H1 (cell line): ENCODE data around the gene C5orf46. TPM values are rescaled to one million over a fixed set of nuclear protein-coding genes. Genes with fewer than 3 reads are reported as not detected.

Experiments used
- CTCF ChIA-PET: fragments of 300-600 bp; sonication (Branson Sonifier 250); formaldehyde crosslinking; loops from one replicate; lab custom pipeline; 2021; ENCODE audit not compliant: partially characterized antibody; lab: Charles Lee
- POLR2A ChIA-PET: fragments of 300-600 bp; sonication (Branson Sonifier 250); formaldehyde crosslinking; loops from one replicate; lab custom pipeline; 2021; ENCODE audit warnings: inconsistent platforms; ENCODE audit not compliant: partially characterized antibody; lab: Charles Lee
- DNase-seq, 2 experiments: peaks; one replicate each; pipeline versions ENCODE4 v3.0.0 to v3.0.0-alpha.2; 2010 to 2022; ENCODE audit warnings: low spot score in 2 of 2, low read depth in 1 of 2, mixed read lengths in 1 of 2
- FAIRE-seq: peaks from 2 replicates; lab custom pipeline; 2011; peaks lifted over from hg19 to GRCh38; lab: Jason Lieb, UNC
- H2AFZ ChIP-seq: 2 replicates; pipeline ENCODE4 v1.8.1; 2012; ENCODE audit warnings: low read length, inconsistent platforms
- H2AK5ac ChIP-seq: 2 replicates; pipeline ENCODE4 v1.6.1; 2013; ENCODE audit warnings: low read depth, low read length
- H2BK120ac ChIP-seq: replicated peaks from 2 replicates; pipeline ENCODE3; 2013; ENCODE audit warnings: low read depth, low read length, inconsistent platforms
- H2BK12ac ChIP-seq: 2 replicates; pipeline ENCODE4 v1.6.1; 2013; ENCODE audit warnings: low read depth, low read length
- H2BK15ac ChIP-seq: 2 replicates; pipeline ENCODE4 v1.6.1; 2013; ENCODE audit warnings: low read length
- H2BK20ac ChIP-seq: 2 replicates; pipeline ENCODE4 v1.6.1; 2013; ENCODE audit warnings: low read length
- H2BK5ac ChIP-seq: 2 replicates; pipeline ENCODE4 v1.6.1; 2013; ENCODE audit warnings: low read depth, low read length
- H3K14ac ChIP-seq: 2 replicates; pipeline ENCODE4 v1.6.1; 2013; ENCODE audit warnings: inconsistent platforms; ENCODE audit not compliant: insufficient read length
- H3K18ac ChIP-seq: 2 replicates; pipeline ENCODE4 v1.6.1; 2013; ENCODE audit warnings: low read length; ENCODE audit errors: extremely low read depth
- H3K23ac ChIP-seq: 2 replicates; pipeline ENCODE4 v1.6.1; 2013; ENCODE audit warnings: inconsistent platforms; ENCODE audit not compliant: insufficient read length
- H3K23me2 ChIP-seq: 2 replicates; pipeline ENCODE4 v1.6.1; 2013; ENCODE audit warnings: low read depth, low read length
- H3K27ac ChIP-seq: 2 replicates; pipeline ENCODE4 v1.6.1; 2011; ENCODE audit warnings: low read depth, low read length, inconsistent platforms
- H3K27me3 ChIP-seq, 4 experiments: replicated peaks in 1 of 4; 1 replicate in 1 of 4; 2 replicates in 3 of 4; pipeline versions ENCODE4 v1.6.1 to v1.8.1; 2011 to 2013; ENCODE audit warnings: low read length in 3 of 4, mild to moderate bottlenecking in 3 of 4, inconsistent platforms in 2 of 4, mixed read lengths in 2 of 4, moderate library complexity in 1 of 4; ENCODE audit not compliant: control insufficient read depth in 3 of 4, insufficient read depth in 3 of 4; ENCODE audit errors: extremely low read depth in 1 of 4
- H3K36me3 ChIP-seq, 4 experiments: 2 replicates each; pipeline versions ENCODE4 v1.6.1 to v1.8.1; 2011 to 2013; ENCODE audit warnings: mild to moderate bottlenecking in 4 of 4, low read length in 3 of 4, moderate library complexity in 2 of 4, control low read depth in 1 of 4, inconsistent platforms in 1 of 4; ENCODE audit not compliant: insufficient read depth in 4 of 4, control insufficient read depth in 2 of 4
- H3K4ac ChIP-seq: replicated peaks from 2 replicates; pipeline ENCODE3; 2013; ENCODE audit warnings: low read length, low read depth, mixed read lengths, inconsistent platforms; ENCODE audit not compliant: insufficient read length
- H3K4me1 ChIP-seq, 4 experiments: replicated peaks in 1 of 4; 1 replicate in 1 of 4; 2 replicates in 3 of 4; pipeline versions ENCODE4 v1.6.1 to v1.8.1; 2011 to 2013; ENCODE audit warnings: low read length in 3 of 4, inconsistent platforms in 2 of 4, mixed read lengths in 1 of 4; ENCODE audit not compliant: insufficient read depth in 4 of 4, control insufficient read depth in 3 of 4
- H3K4me2 ChIP-seq, 2 experiments: 2 replicates each; pipeline versions ENCODE4 v1.6.1 to v1.8.1; 2011 to 2013; ENCODE audit warnings: low read depth in 2 of 2, low read length in 2 of 2, control low read depth in 1 of 2, inconsistent platforms in 1 of 2, mild to moderate bottlenecking in 1 of 2; ENCODE audit not compliant: insufficient read depth in 1 of 2
- H3K4me3 ChIP-seq, 4 experiments: fragments of 200-600, 300-600 bp in 1 of 4; sonication (generic), shearing (Covaris generic), sonication (Bioruptor Twin) in 1 of 4; 2 replicates each; pipeline versions ENCODE4 v1.5.1 to v1.8.1; 2011 to 2016; ENCODE audit warnings: low read length in 4 of 4, low read depth in 3 of 4, control low read depth in 2 of 4, inconsistent platforms in 2 of 4, mild to moderate bottlenecking in 2 of 4, mixed read lengths in 1 of 4, moderate library complexity in 1 of 4; ENCODE audit not compliant: insufficient read depth in 2 of 4; ENCODE audit errors: extremely low read depth in 1 of 4
- H3K56ac ChIP-seq: replicated peaks from 2 replicates; pipeline ENCODE3; 2013; ENCODE audit warnings: low read depth, mild to moderate bottlenecking, mixed read lengths, low read length, inconsistent platforms; ENCODE audit not compliant: insufficient read length
- H3K79me1 ChIP-seq: 2 replicates; pipeline ENCODE4 v1.6.1; 2013; ENCODE audit warnings: low read depth, low read length, control low read depth
- H3K79me2 ChIP-seq, 2 experiments: 2 replicates each; pipeline versions ENCODE4 v1.6.1 to v1.8.1; 2012 to 2013; ENCODE audit warnings: low read length in 2 of 2, mild to moderate bottlenecking in 2 of 2, inconsistent platforms in 1 of 2; ENCODE audit not compliant: insufficient read depth in 2 of 2, control insufficient read depth in 1 of 2
- H3K9ac ChIP-seq, 4 experiments: replicated peaks in 1 of 4; 1 replicate in 1 of 4; 2 replicates in 3 of 4; pipeline versions ENCODE4 v1.6.1 to v1.8.1; 2011 to 2013; ENCODE audit warnings: low read depth in 3 of 4, low read length in 3 of 4, control low read depth in 2 of 4, mild to moderate bottlenecking in 2 of 4, moderate library complexity in 2 of 4, inconsistent platforms in 1 of 4; ENCODE audit errors: extremely low read depth in 1 of 4
- H3K9me3 ChIP-seq, 2 experiments: 2 replicates each; pipeline versions ENCODE4 v1.6.1 to v1.8.1; 2012 to 2013; ENCODE audit warnings: mild to moderate bottlenecking in 2 of 2, moderate library complexity in 2 of 2, control low read depth in 1 of 2, inconsistent platforms in 1 of 2, low read depth in 1 of 2, low read length in 1 of 2, mixed read lengths in 1 of 2; ENCODE audit not compliant: insufficient read depth in 2 of 2
- H4K20me1 ChIP-seq, 2 experiments: replicated peaks in 1 of 2; 2 replicates each; pipeline versions ENCODE3 to v1.8.1; 2011 to 2013; ENCODE audit warnings: inconsistent platforms in 2 of 2, low read length in 2 of 2, mild to moderate bottlenecking in 1 of 2; ENCODE audit not compliant: insufficient read depth in 2 of 2, control insufficient read depth in 1 of 2
- H4K5ac ChIP-seq: 2 replicates; pipeline ENCODE4 v1.6.1; 2013; ENCODE audit warnings: low read length, low read depth, mixed read lengths, inconsistent platforms; ENCODE audit not compliant: insufficient read length
- H4K8ac ChIP-seq: 2 replicates; pipeline ENCODE4 v1.8.0; 2013; ENCODE audit warnings: mild to moderate bottlenecking, moderate library complexity, low read length, inconsistent platforms; ENCODE audit not compliant: insufficient read depth; ENCODE audit errors: extremely low read depth
- H4K91ac ChIP-seq: replicated peaks from 2 replicates; pipeline ENCODE3; 2013; ENCODE audit warnings: low read length, mixed read lengths, inconsistent platforms; ENCODE audit not compliant: insufficient read length
- CHD2 ChIP-seq: IDR thresholded peaks from 2 replicates; pipeline ENCODE4 v1.6.1; 2012; ENCODE audit warnings: low read length, improper control_type of control experiment
- CREB1 ChIP-seq: IDR thresholded peaks from 2 replicates; pipeline ENCODE4 v1.6.1; 2012; ENCODE audit warnings: inconsistent platforms
- HDAC2 ChIP-seq, 2 experiments: fragments of 300-600 bp in 1 of 2; sonication (generic) in 1 of 2; IDR thresholded peaks; 2 replicates each; pipeline ENCODE4 v1.6.1; 2011 to 2012; ENCODE audit warnings: low read depth in 2 of 2, low read length in 2 of 2, mild to moderate bottlenecking in 2 of 2, moderate library complexity in 2 of 2, borderline replicate concordance in 1 of 2, inconsistent platforms in 1 of 2
- NANOG ChIP-seq: IDR thresholded peaks from 2 replicates; pipeline ENCODE4 v1.6.1; 2011; ENCODE audit warnings: low read length, low read depth, mild to moderate bottlenecking, inconsistent platforms; ENCODE audit not compliant: insufficient read depth, poor library complexity, severe bottlenecking
- POLR2A ChIP-seq, 2 experiments: IDR thresholded peaks; 1 replicate in 1 of 2; 2 replicates in 1 of 2; pipeline ENCODE4 v1.6.1; 2011; ENCODE audit warnings: low read depth in 2 of 2, low read length in 2 of 2, mild to moderate bottlenecking in 2 of 2; ENCODE audit errors: control extremely low read depth in 1 of 2
- POLR2AphosphoS5 ChIP-seq: IDR thresholded peaks from 2 replicates; pipeline ENCODE4 v1.6.1; 2011; ENCODE audit warnings: low read depth, low read length
- RAD21 ChIP-seq, 2 experiments: IDR thresholded peaks in 1 of 2; conservative IDR thresholded peaks in 1 of 2; 2 replicates each; pipeline ENCODE4 v1.6.1; 2011; ENCODE audit warnings: low read depth in 2 of 2, low read length in 2 of 2, improper control_type of control experiment in 1 of 2, inconsistent platforms in 1 of 2, mild to moderate bottlenecking in 1 of 2, moderate library complexity in 1 of 2
- RBBP5 ChIP-seq: IDR thresholded peaks from 2 replicates; pipeline ENCODE4 v1.7.1; 2012; ENCODE audit warnings: low read depth, mild to moderate bottlenecking, inconsistent platforms, low read length, moderate library complexity, borderline replicate concordance
- RXRA ChIP-seq: IDR thresholded peaks from 2 replicates; pipeline ENCODE4 v1.6.1; 2011; ENCODE audit warnings: low read depth, mild to moderate bottlenecking, low read length, moderate library complexity; ENCODE audit not compliant: insufficient read depth
- WGBS, 2 experiments: shearing (Covaris generic) in 1 of 2; methylation state at CpG; one replicate each; pipeline versions ENCODE4 v1.1.6 to v1.1.7; 2013 to 2015; ENCODE audit warnings: low lambda C conversion rate in 2 of 2, mixed read lengths in 2 of 2, inconsistent platforms in 1 of 2, low coverage in 1 of 2, missing lambda C conversion rate in 1 of 2; ENCODE audit not compliant: insufficient replicate concordance in 2 of 2, insufficient coverage in 1 of 2, insufficient read length in 1 of 2; ENCODE audit errors: extremely low coverage in 1 of 2, missing lambda C conversion rate in 1 of 2; 5-methylcytosine and 5-hydroxymethylcytosine counted together
- polyA plus RNA-seq, 7 experiments: library from polyadenylated mRNA; depleted of rRNA in 3 of 7; stranded (reverse) in 5 of 7; unstranded in 2 of 7; fragments of >200 nt in 5 of 7; fragments of 200-250 nt in 2 of 7; gene quantifications; 1 replicate in 5 of 7; 2 replicates in 1 of 7; 4 replicates in 1 of 7; pipeline versions ENCODE4 v1.2.1 to v1.2.3, GENCODE V29; 2011 to 2013; ENCODE audit warnings: missing spikeins in 2 of 7, mixed read lengths in 2 of 7
- total RNA-seq: library from RNA; stranded (reverse); fragmentation: NEBNext Ultra II Directional; extraction: Animal tissue kit (Norgen Biotek cat#: 25700); gene quantifications from 2 replicates; pipeline ENCODE4 v1.2.1, GENCODE V29; 2021

The C5orf46 gene
- total and polyA plus RNA-seq, 2 of the 8 experiments (the other 6 are each of a cell fraction or from before 2014, with no cell fraction given): not detected

- Histone ChIP-seq H3K79me1 (no peaks in the 10 kb centered on the region), H4K20me1 (peaks cover 0 to 1% of the 10 kb centered on the region in 2 experiments), H3K4ac (no peak overlapping the region), H4K5ac (no peak overlapping the region), H3K23me2 (no peaks in the 10 kb centered on the region), H3K4me1 (peaks cover 2 to 21% (median 19%) of the 10 kb centered on the region in 4 experiments; a peak in 6 of 7 replicates), H3K4me3 (no peak overlapping the region), H2AFZ (no peak overlapping the region), H2BK15ac (no peak overlapping the region), H3K27me3 (no peaks in the 10 kb centered on the region), H2BK20ac (no peak overlapping the region), H3K4me2 (peak overlapping the region in 1 of 2 experiments; percentile 36; a peak in 1 of 4 replicates), H2AK5ac (no peak overlapping the region), H2BK120ac (no peak overlapping the region), H3K27ac (no peak overlapping the region), H3K14ac (no peak overlapping the region), H3K56ac (no peak overlapping the region), H3K36me3 (peaks cover 0 to 51% (median 10%) of the 10 kb centered on the region in 4 experiments; a peak in 6 of 8 replicates), H3K23ac (no peak overlapping the region), H2BK12ac (no peak overlapping the region), H4K91ac (no peak overlapping the region), H4K8ac (no peak overlapping the region), H2BK5ac (0 out of 2 replicates have a peak overlapping the region, but pooled peaks have one; percentile 29), H3K9me3 (no peaks in the 10 kb centered on the region), H3K9ac (no peak overlapping the region), H3K18ac (no peak overlapping the region), H3K79me2 (peaks cover 0 to 29% of the 10 kb centered on the region in 2 experiments; a peak in 2 of 4 replicates)
- ChIA-PET CTCF (interaction anchor here (1.0 to 2.0 kb wide), 2 partner anchors 12 to 71 kb away, joined by 3 to 11 read pairs; no protein-coding TSS in a partner anchor), POLR2A (interaction anchor here (0.7 to 26.7 kb wide), 13 partner anchors 6 to 1531 kb away, joined by 3 to 730 read pairs (median 3); partner anchors contain the start of gene SCGB3A2)
- DNase-seq (no peak), FAIRE-seq (no peak)
- TF ChIP-seq NANOG (no peak), RAD21 (IDR thresholded peaks at IDR 0.05 in 1 of 2, conservative IDR thresholded peaks at IDR 0.05 in 1 of 2; ENCODE audit: low read depth in 2 of 2, low read length in 2 of 2) (no peak), RXRA (no peak), POLR2AphosphoS5 (peak; percentile 79), RBBP5 (no peak), HDAC2 (IDR thresholded peaks at IDR 0.05; ENCODE audit: borderline replicate concordance in 1 of 2, low read depth in 2 of 2, low read length in 2 of 2) (no peak), POLR2A (IDR thresholded peaks at IDR 0.05; ENCODE audit: control extremely low read depth in 1 of 2, low read depth in 2 of 2, low read length in 2 of 2) (peak in 1 of 2 experiments; percentile 69; a peak in 1 of 3 replicates), CHD2 (no peak), CREB1 (no peak)
- 91% methylated on average over 3 of the region's 3 CpGs; no CpG with 5 or more reads in 1 of the 2 experiments for WGBS, 2 experiments
Observed at GRCh38 chr5:147863454-147864158, 42.7 kb downstream of the C5orf46 start.
